ENCODE data around the gene ZBTB1. TPM values are rescaled to one million over a fixed set of nuclear protein-coding genes. Genes with fewer than 3 reads are reported as not detected.

Gene ZBTB1
- total RNA-seq, 1 experiment from 2014 or later = 26.0 TPM

DNA sequence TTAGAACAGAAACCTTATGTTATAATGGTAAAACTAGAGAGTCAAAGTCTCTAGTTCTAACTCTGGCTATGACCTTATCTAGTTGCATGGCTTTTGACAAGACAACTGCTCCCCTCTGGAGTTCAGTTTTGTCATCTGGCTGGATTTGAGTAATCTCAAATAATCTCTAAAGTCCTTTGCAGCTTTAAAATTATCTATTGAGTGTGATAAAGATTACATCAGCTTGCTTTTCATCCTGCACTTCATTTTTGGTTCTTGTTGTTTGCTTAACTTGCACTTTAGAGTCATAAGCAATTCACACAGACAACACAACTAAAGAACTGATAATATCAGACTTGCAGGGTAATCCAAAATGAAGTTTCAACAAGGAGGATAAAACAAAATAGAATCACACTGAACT lies 37.0 kb upstream of the ZBTB1 start:
- CTCF ChIA-PET = no interaction called here
- no peaks in the 10 kb centered on the region for H3K27me3 ChIP-seq (ENCODE audit: low read length)
- no peak overlapping the region for H3K9ac ChIP-seq (ENCODE audit: low read length)
- no peaks in the 10 kb centered on the region for H3F3A ChIP-seq (ENCODE audit: low read length, unreplicated experiment)
- no peak for TF ChIP-seq EZH2phosphoT487 (IDR thresholded peaks at IDR 0.05; ENCODE audit: borderline replicate concordance, low read length)
- TF ChIP-seq EZH2 (IDR thresholded peaks at IDR 0.05; ENCODE audit: low read length, unreplicated experiment) = no peak
- TF ChIP-seq, protein P1, sequence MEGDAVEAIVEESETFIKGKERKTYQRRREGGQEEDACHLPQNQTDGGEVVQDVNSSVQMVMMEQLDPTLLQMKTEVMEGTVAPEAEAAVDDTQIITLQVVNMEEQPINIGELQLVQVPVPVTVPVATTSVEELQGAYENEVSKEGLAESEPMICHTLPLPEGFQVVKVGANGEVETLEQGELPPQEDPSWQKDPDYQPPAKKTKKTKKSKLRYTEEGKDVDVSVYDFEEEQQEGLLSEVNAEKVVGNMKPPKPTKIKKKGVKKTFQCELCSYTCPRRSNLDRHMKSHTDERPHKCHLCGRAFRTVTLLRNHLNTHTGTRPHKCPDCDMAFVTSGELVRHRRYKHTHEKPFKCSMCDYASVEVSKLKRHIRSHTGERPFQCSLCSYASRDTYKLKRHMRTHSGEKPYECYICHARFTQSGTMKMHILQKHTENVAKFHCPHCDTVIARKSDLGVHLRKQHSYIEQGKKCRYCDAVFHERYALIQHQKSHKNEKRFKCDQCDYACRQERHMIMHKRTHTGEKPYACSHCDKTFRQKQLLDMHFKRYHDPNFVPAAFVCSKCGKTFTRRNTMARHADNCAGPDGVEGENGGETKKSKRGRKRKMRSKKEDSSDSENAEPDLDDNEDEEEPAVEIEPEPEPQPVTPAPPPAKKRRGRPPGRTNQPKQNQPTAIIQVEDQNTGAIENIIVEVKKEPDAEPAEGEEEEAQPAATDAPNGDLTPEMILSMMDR (conservative IDR thresholded peaks at IDR 0.05; ENCODE audit: low read depth, low read length) = no peak
- H3K4me2 ChIP-seq (ENCODE audit: low read length) = no peak overlapping the region
- POLR2A ChIA-PET (ENCODE audit: unreplicated experiment) = no interaction called here
- H3K9me3 ChIP-seq (ENCODE audit: low read length) = no peaks in the 10 kb centered on the region
- no TSS peak for BruUV-seq (replicated peaks)
- peaks cover 6% of the 10 kb centered on the region; the same call in 1 of the 2 replicates for H3K4me1 ChIP-seq (ENCODE audit: insufficient read depth, low read length)
- H3K27ac ChIP-seq (ENCODE audit: low read length) = no peak overlapping the region
- no peaks in the 10 kb centered on the region for H3K79me2 ChIP-seq (ENCODE audit: low read length)
- no peaks in the 10 kb centered on the region for H3K36me3 ChIP-seq (ENCODE audit: low read depth, low read length)
- H3K4me3 ChIP-seq (ENCODE audit: low read length) = no peak overlapping the region
- H3K9me2 ChIP-seq (replicated peaks; ENCODE audit: low read length) = no peaks in the 10 kb centered on the region
- ATAC-seq (no peak), DNase-seq (no peak)
- intact Hi-C loops (cut with micrococcal nuclease) = loop anchor here (2.0 to 5.0 kb wide), 2 partner anchors 80 to 129 kb away; partner anchors contain the start of gene MTHFD1
- H4K20me1 ChIP-seq (ENCODE audit: low read length) = no peaks in the 10 kb centered on the region
- no peak overlapping the region for H2AFZ ChIP-seq (ENCODE audit: low read length)

DNA sequence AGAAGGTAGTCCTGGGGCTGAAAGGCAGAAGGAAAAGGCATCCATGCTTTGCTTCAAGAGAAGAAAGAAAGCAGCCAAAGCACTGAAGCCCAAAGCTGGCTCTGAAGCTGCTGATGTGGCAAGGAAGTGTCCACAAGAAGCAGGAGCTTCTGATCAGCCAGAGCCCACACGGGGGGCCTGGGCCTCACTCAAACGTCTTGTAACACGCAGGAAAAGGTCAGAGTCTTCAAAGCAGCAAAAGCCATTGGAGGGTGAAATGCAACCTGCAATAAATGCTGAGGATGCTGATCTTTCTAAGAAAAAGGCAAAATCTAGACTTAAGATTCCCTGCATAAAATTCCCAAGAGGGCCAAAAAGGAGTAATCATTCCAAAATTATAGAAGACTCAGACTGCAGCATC lies 36.1 kb upstream of the ZBTB1 start:
- Histone ChIP-seq H3K27ac (ENCODE audit: low read length) (no peak overlapping the region), H3K4me3 (ENCODE audit: low read length) (no peak overlapping the region), H3K79me2 (ENCODE audit: low read length) (no peaks in the 10 kb centered on the region), H3K9ac (ENCODE audit: low read length) (no peak overlapping the region), H2AFZ (ENCODE audit: low read length) (no peak overlapping the region), H3K27me3 (ENCODE audit: low read length) (no peaks in the 10 kb centered on the region), H3K9me2 (replicated peaks; ENCODE audit: low read length) (no peaks in the 10 kb centered on the region), H3K4me2 (ENCODE audit: low read length) (no peak overlapping the region), H4K20me1 (ENCODE audit: low read length) (no peaks in the 10 kb centered on the region), H3K9me3 (ENCODE audit: low read length) (no peaks in the 10 kb centered on the region), H3K4me1 (ENCODE audit: insufficient read depth, low read length) (peaks cover 6% of the 10 kb centered on the region; the same call in 1 of the 2 replicates), H3F3A (ENCODE audit: low read length, unreplicated experiment) (no peaks in the 10 kb centered on the region), H3K36me3 (ENCODE audit: low read depth, low read length) (no peaks in the 10 kb centered on the region)
- CTCF ChIA-PET = no interaction called here
- BruUV-seq (replicated peaks) = no TSS peak
- ATAC-seq = no peak
- intact Hi-C loops (cut with micrococcal nuclease) = loop anchor here (5.0 kb wide), 1 partner anchor 81 kb away; the partner anchor contains the start of gene MTHFD1
- TF ChIP-seq, protein P1 (conservative IDR thresholded peaks at IDR 0.05; ENCODE audit: low read depth, low read length) = no peak
- TF ChIP-seq EZH2 (IDR thresholded peaks at IDR 0.05; ENCODE audit: low read length, unreplicated experiment) (no peak), EZH2phosphoT487 (IDR thresholded peaks at IDR 0.05; ENCODE audit: borderline replicate concordance, low read length) (no peak)
- POLR2A ChIA-PET (ENCODE audit: unreplicated experiment) = interaction anchor here (0.5 kb wide), 1 partner anchor 42 kb away, joined by 4 read pairs; no protein-coding TSS in a partner anchor
- no peak for DNase-seq

DNA sequence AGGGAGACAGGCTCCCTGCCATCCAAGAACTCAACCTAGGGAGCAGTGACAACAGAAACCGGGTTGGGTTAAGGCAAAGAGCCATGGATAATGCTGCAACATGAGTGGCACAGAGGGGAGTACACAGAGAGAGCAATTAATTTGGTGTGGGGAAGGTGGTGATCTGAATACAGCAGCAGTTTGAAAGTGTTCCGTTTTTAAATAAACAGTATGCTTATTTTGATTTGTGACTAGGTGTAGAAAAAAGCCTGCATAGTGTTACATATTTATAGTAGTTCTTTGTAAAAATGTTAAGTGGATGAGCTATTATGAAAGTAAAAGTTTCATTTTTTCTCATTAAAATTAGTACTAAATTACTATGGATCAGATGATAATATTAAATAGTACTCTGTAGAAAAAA lies 30.5 kb upstream of the ZBTB1 start:
- Histone ChIP-seq H3K9me2 (replicated peaks; ENCODE audit: low read length) (no peaks in the 10 kb centered on the region), H3K36me3 (ENCODE audit: low read depth, low read length) (no peaks in the 10 kb centered on the region), H3K9ac (ENCODE audit: low read length) (no peak overlapping the region), H2AFZ (ENCODE audit: low read length) (no peak overlapping the region), H3K4me1 (ENCODE audit: insufficient read depth, low read length) (no peaks in the 10 kb centered on the region), H3K79me2 (ENCODE audit: low read length) (no peaks in the 10 kb centered on the region), H3K9me3 (ENCODE audit: low read length) (no peaks in the 10 kb centered on the region), H3K27ac (ENCODE audit: low read length) (no peak overlapping the region), H3K27me3 (ENCODE audit: low read length) (no peaks in the 10 kb centered on the region), H4K20me1 (ENCODE audit: low read length) (no peaks in the 10 kb centered on the region), H3F3A (ENCODE audit: low read length, unreplicated experiment) (no peaks in the 10 kb centered on the region), H3K4me3 (ENCODE audit: low read length) (no peak overlapping the region), H3K4me2 (ENCODE audit: low read length) (no peak overlapping the region)
- TF ChIP-seq, protein P1 (conservative IDR thresholded peaks at IDR 0.05; ENCODE audit: low read depth, low read length) = no peak
- TF ChIP-seq EZH2 (IDR thresholded peaks at IDR 0.05; ENCODE audit: low read length, unreplicated experiment) (no peak), EZH2phosphoT487 (IDR thresholded peaks at IDR 0.05; ENCODE audit: borderline replicate concordance, low read length) (no peak)
- no TSS peak for BruUV-seq (replicated peaks)
- DNase-seq (no peak), ATAC-seq (no peak)
- POLR2A ChIA-PET (ENCODE audit: unreplicated experiment) = no interaction called here
- CTCF ChIA-PET = no interaction called here
- intact Hi-C loops (cut with micrococcal nuclease) = loop anchor here (10.0 kb wide), 2 partner anchors 459 to 679 kb away; no protein-coding TSS in a partner anchor

Data from PC-3 (cell line).